ENCODE data around the gene ACADVL. TPM values are rescaled to one million over a fixed set of nuclear protein-coding genes. Genes with fewer than 3 reads are reported as not detected.

Gene ACADVL
- polyA plus RNA-seq, 1 donor from 2014 or later: 88.6 TPM

- Mint-ChIP-seq H3K36me3 (peaks cover 6% of the 10 kb centered on the region), H3K4me3 (peak overlapping the region in 1 of 4 donors; percentile 8), H3K27me3 (peaks cover 6% of the 10 kb centered on the region), H3K27ac (peak overlapping the region in 2 of 3 donors; percentile 24 to 81), H3K4me1 (peaks cover 12 to 13% (median 13%) of the 10 kb centered on the region in 3 donors), H3K9me3 (no peaks in the 10 kb centered on the region)
These were observed 37.2 kb downstream of the ACADVL start for GRCh38 chr17:7256766-7257456.

GRCh38 chr17:7258731-7259554, 39.2 kb downstream of the ACADVL start:
- H3K27me3 Mint-ChIP-seq: peaks cover 21% of the 10 kb centered on the region
- peak overlapping the region in 1 of 3 donors; percentile 62 for H3K27ac Mint-ChIP-seq
- peak overlapping the region in 2 of 4 donors; percentile 60 to 65 for H3K4me3 Mint-ChIP-seq
- H3K9me3 Mint-ChIP-seq: no peaks in the 10 kb centered on the region
- H3K4me1 Mint-ChIP-seq: peaks cover 3 to 16% (median 13%) of the 10 kb centered on the region in 3 donors
- H3K36me3 Mint-ChIP-seq: peaks cover 4% of the 10 kb centered on the region

GRCh38 chr17:7259555-7259889, 39.8 kb downstream of the ACADVL start:
- peak overlapping the region in 2 of 4 donors; percentile 60 to 65 for H3K4me3 Mint-ChIP-seq
- H3K27me3 Mint-ChIP-seq: peaks cover 22% of the 10 kb centered on the region
- no peaks in the 10 kb centered on the region for H3K9me3 Mint-ChIP-seq
- H3K36me3 Mint-ChIP-seq: peaks cover 4% of the 10 kb centered on the region
- H3K4me1 Mint-ChIP-seq: peaks cover 5 to 18% (median 13%) of the 10 kb centered on the region in 3 donors
- peak overlapping the region in 1 of 3 donors; percentile 62 for H3K27ac Mint-ChIP-seq

GRCh38 chr17:7260151-7260550, 40.4 kb downstream of the ACADVL start:
- peaks cover 4% of the 10 kb centered on the region for H3K36me3 Mint-ChIP-seq
- H3K27me3 Mint-ChIP-seq: peaks cover 22% of the 10 kb centered on the region
- peak overlapping the region in 3 of 4 donors; percentile 22 to 67 (median 57) for H3K4me3 Mint-ChIP-seq
- H3K27ac Mint-ChIP-seq: peak overlapping the region in 2 of 3 donors; percentile 69 to 71
- peaks cover 5 to 18% (median 13%) of the 10 kb centered on the region in 3 donors for H3K4me1 Mint-ChIP-seq
- H3K9me3 Mint-ChIP-seq: no peaks in the 10 kb centered on the region

- Mint-ChIP-seq H3K27ac (peak overlapping the region in 2 of 3 donors; percentile 18 to 69), H3K4me1 (peaks cover 5 to 18% (median 13%) of the 10 kb centered on the region in 3 donors), H3K9me3 (no peaks in the 10 kb centered on the region), H3K27me3 (peaks cover 25% of the 10 kb centered on the region), H3K4me3 (peak overlapping the region; percentile 57 to 89 (median 78)), H3K36me3 (peaks cover 4% of the 10 kb centered on the region)
These were observed 41.1 kb downstream of the ACADVL start for GRCh38 chr17:7260651-7261378.

GRCh38 chr17:7261379-7262191, 41.8 kb downstream of the ACADVL start:
- Mint-ChIP-seq H3K4me3 (peak overlapping the region; percentile 38 to 92 (median 78)), H3K9me3 (no peaks in the 10 kb centered on the region), H3K27ac (peak overlapping the region in 2 of 3 donors; percentile 87 to 88), H3K4me1 (peaks cover 5 to 18% (median 12%) of the 10 kb centered on the region in 3 donors), H3K27me3 (peaks cover 25% of the 10 kb centered on the region), H3K36me3 (peaks cover 4% of the 10 kb centered on the region)

- Mint-ChIP-seq H3K27me3 (peaks cover 28% of the 10 kb centered on the region), H3K27ac (peak within 1 kb of the TSS; percentile 74 to 95 (median 88)), H3K4me1 (peaks cover 5 to 18% (median 10%) of the 10 kb centered on the region in 3 donors), H3K4me3 (peak within 1 kb of the TSS; percentile 73 to 92 (median 86)), H3K36me3 (peaks cover 4% of the 10 kb centered on the region), H3K9me3 (no peaks in the 10 kb centered on the region)
These were observed 42.6 kb downstream of the ACADVL start, which contains the start of gene CLDN7 for GRCh38 chr17:7262192-7262934. Gene CLDN7, minus strand, starts transcription at chr17:7262478. Its CDS starts 435 bp downstream, at chr17:7262043.

- Mint-ChIP-seq H3K27ac (peak overlapping the region in 2 of 3 donors; percentile 74 to 95), H3K36me3 (peaks cover 6% of the 10 kb centered on the region), H3K4me3 (peak overlapping the region; percentile 70 to 92 (median 82)), H3K27me3 (peaks cover 28% of the 10 kb centered on the region), H3K4me1 (peaks cover 5 to 18% (median 10%) of the 10 kb centered on the region in 3 donors), H3K9me3 (no peaks in the 10 kb centered on the region)
These were observed 43.4 kb downstream of the ACADVL start for GRCh38 chr17:7262935-7263800.

- peaks cover 28% of the 10 kb centered on the region for H3K27me3 Mint-ChIP-seq
- H3K27ac Mint-ChIP-seq: peak overlapping the region in 1 of 3 donors; percentile 74
- H3K4me1 Mint-ChIP-seq: peaks cover 5 to 18% (median 10%) of the 10 kb centered on the region in 3 donors
- H3K9me3 Mint-ChIP-seq: no peaks in the 10 kb centered on the region
- peak overlapping the region in 2 of 4 donors; percentile 35 to 79 for H3K4me3 Mint-ChIP-seq
- H3K36me3 Mint-ChIP-seq: peaks cover 3% of the 10 kb centered on the region
These were observed 44.0 kb downstream of the ACADVL start for GRCh38 chr17:7263801-7264078.

GRCh38 chr17:7266784-7267183, 47.0 kb downstream of the ACADVL start:
- peaks cover 27% of the 10 kb centered on the region for H3K27me3 Mint-ChIP-seq
- H3K9me3 Mint-ChIP-seq: no peaks in the 10 kb centered on the region
- H3K4me3 Mint-ChIP-seq: no peak overlapping the region
- H3K4me1 Mint-ChIP-seq: peaks cover 5 to 19% (median 10%) of the 10 kb centered on the region in 3 donors
- peaks cover 2% of the 10 kb centered on the region for H3K36me3 Mint-ChIP-seq
- no peak overlapping the region for H3K27ac Mint-ChIP-seq
